SK-N-SH (cell line): Measurements from ENCODE around the gene MPZL1. TPM values are rescaled to one million over a fixed set of nuclear protein-coding genes. Genes with fewer than 3 reads are reported as not detected.

Experiments
- CTCF ChIA-PET: fragments of 300-600, 350-600 bp; formaldehyde crosslinking; extraction: SDS; loops from one replicate; lab custom pipeline; 2021; lab: Yijun Ruan, JAX
- POLR2A ChIA-PET: fragments of 350-600 bp; sonication (Branson Sonifier 250); formaldehyde crosslinking; extraction: SDS; loops from one replicate; lab custom pipeline; 2020; ENCODE audit warnings: antibody characterized with exemption, inconsistent platforms; lab: Yijun Ruan, JAX
- DNase-seq: peaks from one replicate; pipeline ENCODE4 v3.0.0; 2012
- H2AFZ ChIP-seq: fragments of 200-600 bp; sonication (generic); 2 replicates; pipeline ENCODE4 v1.8.1; 2016; ENCODE audit warnings: antibody characterized with exemption, mild to moderate bottlenecking, low read depth
- H3F3A ChIP-seq: fragments of 200-600 bp; sonication (generic); replicated peaks from 2 replicates; pipeline ENCODE3; 2016; ENCODE audit warnings: antibody characterized with exemption, mild to moderate bottlenecking; ENCODE audit not compliant: insufficient read depth
- H3K27ac ChIP-seq, 2 experiments: fragments of 200-500 bp in 1 of 2; fragments of 200-600 bp in 1 of 2; sonication (Bioruptor generic) in 1 of 2; sonication (generic), shearing (Covaris generic) in 1 of 2; 2 replicates each; pipeline versions ENCODE4 v1.5.1 to v1.6.1; 2014 to 2016; ENCODE audit warnings: low read depth in 2 of 2, inconsistent platforms in 1 of 2, low read length in 1 of 2, mild to moderate bottlenecking in 1 of 2, mixed read lengths in 1 of 2
- H3K27me3 ChIP-seq: fragments of 200-600 bp; sonication (generic), shearing (Covaris generic); 2 replicates; pipeline ENCODE4 v1.6.1; 2016; ENCODE audit warnings: mixed run types; ENCODE audit not compliant: insufficient read depth
- H3K36me3 ChIP-seq, 2 experiments: fragments of 200-500 bp in 1 of 2; fragments of 200-600 bp in 1 of 2; sonication (Bioruptor generic) in 1 of 2; sonication (generic) in 1 of 2; replicated peaks in 1 of 2; 2 replicates each; pipeline versions ENCODE3 to v1.5.1; 2014 to 2016; ENCODE audit warnings: low read length in 1 of 2, mild to moderate bottlenecking in 1 of 2; ENCODE audit not compliant: insufficient read depth in 2 of 2, control insufficient read depth in 1 of 2
- H3K4me1 ChIP-seq, 2 experiments: fragments of 200-500 bp in 1 of 2; fragments of 200-600 bp in 1 of 2; sonication (Bioruptor generic) in 1 of 2; sonication (generic), shearing (Covaris generic) in 1 of 2; 2 replicates each; pipeline versions ENCODE4 v1.5.1 to v1.6.1; 2014 to 2016; ENCODE audit warnings: low read depth in 1 of 2, low read length in 1 of 2, mixed run types in 1 of 2; ENCODE audit not compliant: insufficient read depth in 2 of 2, control insufficient read depth in 1 of 2
- H3K4me2 ChIP-seq: fragments of 200-600 bp; sonication (generic), shearing (Covaris generic); 2 replicates; pipeline ENCODE4 v1.6.1; 2017; ENCODE audit warnings: mixed run types
- H3K4me3 ChIP-seq, 2 experiments: fragments of 200-500 bp in 1 of 2; fragments of 200-600 bp in 1 of 2; sonication (Bioruptor generic) in 1 of 2; sonication (generic), shearing (Covaris generic) in 1 of 2; 2 replicates each; pipeline versions ENCODE4 v1.5.1 to v1.8.1; 2014 to 2016; ENCODE audit warnings: low read depth in 2 of 2, inconsistent platforms in 1 of 2, low read length in 1 of 2, mild to moderate bottlenecking in 1 of 2, mixed read lengths in 1 of 2, moderate library complexity in 1 of 2
- H3K79me2 ChIP-seq: fragments of 200-600 bp; sonication (generic); 2 replicates; pipeline ENCODE4 v1.8.1; 2017; ENCODE audit warnings: mild to moderate bottlenecking; ENCODE audit not compliant: insufficient read depth
- H3K9ac ChIP-seq: fragments of 200-600 bp; sonication (generic); 2 replicates; pipeline ENCODE4 v1.6.1; 2017; ENCODE audit warnings: mixed run types
- H3K9me2 ChIP-seq: fragments of 200-600 bp; sonication (generic); 2 replicates; pipeline ENCODE4 v1.6.1; 2017; ENCODE audit warnings: mixed run types
- H3K9me3 ChIP-seq: fragments of 200-600 bp; sonication (generic); 2 replicates; pipeline ENCODE4 v1.6.1; 2017; ENCODE audit warnings: mixed run types, mild to moderate bottlenecking, moderate library complexity
- H4K20me1 ChIP-seq: fragments of 200-600 bp; sonication (generic); 2 replicates; pipeline ENCODE4 v1.6.1; 2017; ENCODE audit warnings: mild to moderate bottlenecking, mixed run types; ENCODE audit not compliant: insufficient read depth
- FOXM1 ChIP-seq: IDR thresholded peaks from 2 replicates; pipeline ENCODE4 v1.4.0; 2012; ENCODE audit warnings: low read depth, mild to moderate bottlenecking
- JUND ChIP-seq: IDR thresholded peaks from 2 replicates; pipeline ENCODE4 v1.4.0; 2012
- MEF2A ChIP-seq: IDR thresholded peaks from 2 replicates; pipeline ENCODE4 v1.4.0; 2012; ENCODE audit warnings: low read depth, borderline replicate concordance
- NFIC ChIP-seq: IDR thresholded peaks from 2 replicates; pipeline ENCODE4 v1.4.0; 2012; ENCODE audit warnings: borderline replicate concordance
- NRF1 ChIP-seq: IDR thresholded peaks from 2 replicates; pipeline ENCODE4 v1.6.1; 2012; ENCODE audit warnings: low read depth, mild to moderate bottlenecking, low read length
- PBX3 ChIP-seq: IDR thresholded peaks from 2 replicates; pipeline ENCODE4; 2012
- RCOR1 ChIP-seq: fragments of 150-350 bp; IDR thresholded peaks from 2 replicates; pipeline ENCODE4 v1.6.1; 2017; ENCODE audit warnings: antibody characterized with exemption, low read length
- SIN3A ChIP-seq: IDR thresholded peaks from 2 replicates; pipeline ENCODE4 v1.6.1; 2012; ENCODE audit warnings: low read depth, mild to moderate bottlenecking, low read length, moderate library complexity, borderline replicate concordance
- SMC3 ChIP-seq: IDR thresholded peaks from 2 replicates; pipeline ENCODE4 v1.6.1; 2012; ENCODE audit warnings: low read depth, low read length, improper control_type of control experiment
- TAF1 ChIP-seq: IDR thresholded peaks from 2 replicates; pipeline ENCODE4 v1.6.1; 2012; ENCODE audit warnings: low read depth, mild to moderate bottlenecking, low read length, moderate library complexity, borderline replicate concordance
- TEAD4 ChIP-seq: IDR thresholded peaks from 2 replicates; pipeline ENCODE4 v1.4.0; 2012; ENCODE audit warnings: mild to moderate bottlenecking, borderline replicate concordance; ENCODE audit not compliant: insufficient read depth
- USF1 ChIP-seq: IDR thresholded peaks from 2 replicates; pipeline ENCODE4 v1.4.0; 2012; ENCODE audit warnings: low read depth, borderline replicate concordance
- USF2 ChIP-seq: fragments of 150-350 bp; IDR thresholded peaks from 2 replicates; pipeline ENCODE4 v1.6.1; 2017; ENCODE audit warnings: antibody characterized with exemption, low read length, low read depth, borderline replicate concordance
- WGBS: methylation state at CpG from one replicate; pipeline ENCODE4 v1.1.6; 2017; ENCODE audit warnings: low lambda C conversion rate; 5-methylcytosine and 5-hydroxymethylcytosine counted together
- polyA plus RNA-seq, 3 experiments: library from polyadenylated mRNA; depleted of rRNA; stranded (reverse); fragments of >200 nt; gene quantifications; 2 replicates each; pipeline ENCODE4 v1.2.3, GENCODE V29; 2012
- TF ChIP-seq, protein P1 (sequence below): fragments of 200-600 bp; sonication (generic); IDR thresholded peaks from 2 replicates; pipeline ENCODE4 v1.6.1; 2017; ENCODE audit warnings: antibody characterized with exemption, mild to moderate bottlenecking, moderate library complexity

MPZL1 gene
- polyA plus RNA-seq, 1 of the 3 experiments (the other 2 are of a cell fraction): 27.3 TPM

GRCh38 chr1:167683641-167684502, 37.9 kb upstream of the MPZL1 start (continued):
- no peak for TF ChIP-seq USF2
- TF ChIP-seq FOXM1: no peak
- peak; percentile 65; the same call in 1 of the 2 replicates for TF ChIP-seq RCOR1
- peak; percentile 31; the same call in 1 of the 2 replicates for TF ChIP-seq PBX3
- TF ChIP-seq TEAD4: no peak; the same call in 1 of the 2 replicates
- peak; percentile 58 for TF ChIP-seq JUND
- TF ChIP-seq NRF1: no peak
- TF ChIP-seq USF1: 0 out of 2 replicates have a peak, but pooled peaks have one; percentile 10
- TF ChIP-seq SIN3A: no peak
- TF ChIP-seq NFIC: peak; percentile 75

DNA sequence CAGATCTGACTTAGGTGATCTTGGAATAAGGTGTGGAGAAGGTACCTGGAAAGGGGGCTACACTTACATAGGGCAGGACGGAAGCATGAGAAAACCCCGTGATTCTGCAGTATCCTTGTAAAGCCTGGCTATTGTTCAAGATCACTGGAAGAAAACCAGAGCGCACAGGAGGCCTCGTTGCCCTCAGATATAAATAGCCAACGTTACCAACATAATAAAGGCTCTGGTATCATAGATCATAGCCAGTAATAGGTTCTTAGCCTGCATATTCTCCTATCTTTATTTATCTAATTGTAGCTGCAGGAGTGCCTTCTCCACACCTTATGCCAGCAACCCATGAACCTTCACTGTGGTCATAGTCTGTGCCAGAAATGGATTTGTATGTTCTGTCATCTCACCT, 35.9 kb upstream of the MPZL1 start:
- H2AFZ ChIP-seq: no peak overlapping the region
- 82% methylated on average over 5 of the region's 5 CpGs for WGBS
- no peaks in the 10 kb centered on the region for H3K27me3 ChIP-seq
- no peak overlapping the region for H3K27ac ChIP-seq
- CTCF ChIA-PET: interaction anchor here (1.1 to 3.9 kb wide), 4 partner anchors 10 to 91 kb away, joined by 4 to 80 read pairs (median 16); no protein-coding TSS in a partner anchor
- TF ChIP-seq, protein P1, sequence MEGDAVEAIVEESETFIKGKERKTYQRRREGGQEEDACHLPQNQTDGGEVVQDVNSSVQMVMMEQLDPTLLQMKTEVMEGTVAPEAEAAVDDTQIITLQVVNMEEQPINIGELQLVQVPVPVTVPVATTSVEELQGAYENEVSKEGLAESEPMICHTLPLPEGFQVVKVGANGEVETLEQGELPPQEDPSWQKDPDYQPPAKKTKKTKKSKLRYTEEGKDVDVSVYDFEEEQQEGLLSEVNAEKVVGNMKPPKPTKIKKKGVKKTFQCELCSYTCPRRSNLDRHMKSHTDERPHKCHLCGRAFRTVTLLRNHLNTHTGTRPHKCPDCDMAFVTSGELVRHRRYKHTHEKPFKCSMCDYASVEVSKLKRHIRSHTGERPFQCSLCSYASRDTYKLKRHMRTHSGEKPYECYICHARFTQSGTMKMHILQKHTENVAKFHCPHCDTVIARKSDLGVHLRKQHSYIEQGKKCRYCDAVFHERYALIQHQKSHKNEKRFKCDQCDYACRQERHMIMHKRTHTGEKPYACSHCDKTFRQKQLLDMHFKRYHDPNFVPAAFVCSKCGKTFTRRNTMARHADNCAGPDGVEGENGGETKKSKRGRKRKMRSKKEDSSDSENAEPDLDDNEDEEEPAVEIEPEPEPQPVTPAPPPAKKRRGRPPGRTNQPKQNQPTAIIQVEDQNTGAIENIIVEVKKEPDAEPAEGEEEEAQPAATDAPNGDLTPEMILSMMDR: no peak
- no peak for TF ChIP-seq SMC3
- no peak for TF ChIP-seq MEF2A
- no peak for TF ChIP-seq TAF1
- TF ChIP-seq, all 33 proteins: peak for 0
- Histone ChIP-seq H3K9ac (no peak overlapping the region), H3F3A (peaks cover 4% of the 10 kb centered on the region), H3K4me3 (no peak overlapping the region), H3K36me3 (no peaks in the 10 kb centered on the region), H3K79me2 (no peaks in the 10 kb centered on the region), H3K9me3 (no peaks in the 10 kb centered on the region), H4K20me1 (no peaks in the 10 kb centered on the region), H3K4me2 (no peak overlapping the region), H3K9me2 (no peaks in the 10 kb centered on the region), H3K4me1 (peaks cover 8 to 31% of the 10 kb centered on the region in 2 experiments; a peak in 3 of 4 replicates)
- POLR2A ChIA-PET: no interaction called here
- no peak for DNase-seq
